HG02840 (cell line): ENCODE data around the gene TTC6.

ENCODE experiments used
- ATAC-seq: cut with Tn5 transposase; IDR thresholded peaks from one replicate; pipeline ENCODE4 v1.9.1; 2021; ENCODE audit warnings: mild to moderate bottlenecking, moderate library complexity, moderate number of reproducible peaks; ENCODE audit not compliant: unreplicated experiment, low FRiP score

TTC6 gene

DNA sequence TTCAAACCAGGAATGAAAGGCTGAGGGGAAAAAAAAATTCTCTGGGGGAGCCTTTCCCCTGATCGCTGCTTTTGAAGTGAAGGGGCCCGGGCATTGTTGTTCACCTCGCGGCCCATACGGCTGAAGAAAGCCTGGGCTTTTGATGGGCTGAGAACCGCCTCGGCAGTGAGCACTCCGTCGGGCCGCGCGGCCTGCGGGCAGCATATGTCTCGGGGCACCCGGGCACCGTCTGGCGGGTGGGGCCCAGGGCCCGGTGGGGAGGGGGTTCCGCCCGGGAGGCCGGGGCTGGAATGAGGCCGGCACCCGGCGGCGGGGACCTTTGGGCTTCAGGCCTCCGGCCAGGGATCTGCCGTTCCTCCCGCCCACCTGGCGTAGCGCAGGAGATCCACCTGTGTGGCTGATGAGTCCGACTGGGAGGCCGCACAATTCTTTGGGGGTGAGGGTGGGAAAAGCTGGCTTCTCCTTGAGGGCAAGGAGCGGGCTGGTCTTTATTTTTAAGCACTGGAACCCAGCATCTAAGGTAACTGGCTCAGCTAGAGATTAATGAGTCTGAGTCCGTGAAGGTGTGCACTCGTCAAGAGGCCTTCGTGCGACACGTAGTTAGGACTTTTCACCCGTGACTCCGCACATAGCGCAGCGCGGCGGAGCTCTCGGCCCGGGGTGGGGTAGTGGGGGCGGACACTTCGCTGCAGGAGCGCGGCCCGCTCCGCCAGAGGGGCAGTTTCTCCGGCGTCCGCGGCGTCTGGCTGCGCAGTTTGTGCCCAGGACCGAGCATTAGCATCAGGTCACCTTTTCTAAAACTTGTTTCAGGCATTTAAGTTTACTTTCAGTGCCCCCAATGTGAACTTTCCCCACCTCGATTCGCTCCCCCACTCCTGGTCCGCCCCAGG lies 11.0 kb upstream of the TTC6 start:
- ATAC-seq = no peak

DNA sequence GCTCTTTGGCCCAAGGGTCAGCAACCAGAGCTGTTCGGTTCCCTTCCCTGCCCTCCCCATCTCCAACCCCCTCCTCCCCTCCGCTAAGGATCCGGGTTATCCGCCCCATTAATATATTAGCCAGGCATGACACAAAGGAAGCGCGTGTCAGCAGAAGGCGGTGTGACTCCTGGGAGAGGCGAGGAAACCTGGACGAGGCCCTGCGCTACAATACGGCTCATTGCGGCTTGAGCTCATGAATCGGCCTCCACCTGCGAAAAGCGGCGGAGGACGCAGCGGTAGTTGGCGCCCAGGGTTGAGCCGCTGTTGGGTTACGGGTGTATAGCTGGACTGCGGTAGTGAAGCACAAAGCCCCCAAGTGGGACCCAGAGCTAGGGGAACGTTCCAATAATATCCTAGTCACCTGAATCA lies 10.3 kb upstream of the TTC6 start:
- ATAC-seq = no peak

GRCh38 chr14:37585971-37586796 lies 9.2 kb upstream of the TTC6 start:
- no peak for ATAC-seq

- ATAC-seq = no peak
Measured at GRCh38 chr14:37586797-37587130, 8.7 kb upstream of the TTC6 start.

DNA sequence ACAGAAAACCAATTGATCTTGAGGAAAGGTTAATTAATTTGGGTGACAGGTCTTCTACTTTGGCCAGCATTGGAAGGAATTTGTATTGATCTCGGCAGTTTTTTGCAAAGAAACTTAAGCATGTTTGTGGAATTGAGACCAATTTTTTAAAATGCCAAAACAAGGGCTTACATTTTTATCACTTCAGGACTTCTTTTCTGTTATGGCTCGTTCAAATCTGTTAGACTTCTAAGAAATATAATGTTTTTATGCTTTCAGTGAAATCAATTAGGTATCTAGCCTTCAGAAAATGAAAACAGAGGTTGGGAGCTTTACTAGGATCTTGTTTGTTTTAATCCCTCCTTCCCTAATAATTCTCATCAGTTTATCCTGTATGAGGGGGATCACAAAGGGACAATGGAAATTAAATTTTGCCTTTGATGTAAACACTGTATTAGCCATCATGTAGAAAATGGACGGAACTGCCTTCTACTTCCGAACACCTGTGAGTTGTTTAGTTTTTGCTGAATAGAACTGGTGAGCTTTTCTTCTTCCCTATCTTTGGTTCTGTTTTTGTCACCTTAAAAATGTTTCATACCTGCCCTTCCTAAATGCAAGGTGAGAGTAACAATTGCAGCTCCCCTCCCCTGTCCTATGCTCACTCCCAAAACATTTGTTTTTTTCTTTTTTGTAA lies 8.2 kb upstream of the TTC6 start:
- no peak for ATAC-seq

DNA sequence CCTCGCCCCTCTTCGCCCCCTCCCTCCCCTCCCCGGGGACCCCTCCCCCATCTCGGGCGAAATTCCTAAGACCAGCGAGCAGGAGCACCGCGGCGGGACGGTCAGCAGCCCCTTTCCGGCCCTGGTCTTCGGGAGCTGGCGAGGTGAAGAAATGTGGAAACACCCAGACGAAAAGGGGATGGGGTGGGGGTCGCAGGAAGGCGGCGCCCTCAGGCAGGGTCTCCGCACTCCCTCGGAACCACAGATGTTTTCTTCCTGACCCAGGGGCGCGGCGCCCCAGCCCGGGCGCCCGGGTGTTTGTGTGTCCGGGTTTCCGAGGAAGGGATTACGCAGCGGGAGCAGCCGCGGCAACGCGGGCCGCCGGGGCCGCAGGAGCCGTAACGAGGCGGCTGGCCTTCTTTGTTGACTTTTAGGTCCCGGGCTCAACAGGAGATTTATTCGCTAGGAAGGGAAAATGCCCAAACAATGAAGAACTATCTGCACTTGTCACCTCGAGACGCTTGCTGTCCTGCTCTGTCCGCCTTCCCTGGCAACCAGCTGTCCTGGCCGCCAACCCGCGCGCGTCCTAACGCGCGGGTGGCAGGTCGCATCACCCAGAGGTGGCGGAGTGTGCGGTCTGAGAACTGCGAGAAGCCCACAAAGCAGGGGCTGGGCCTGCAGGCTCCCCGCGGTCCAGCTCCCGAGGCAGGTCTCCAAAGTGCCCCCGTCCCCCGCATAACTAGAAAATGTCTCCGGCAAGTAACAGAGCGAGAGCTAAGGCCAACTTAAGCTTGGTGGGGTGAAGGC lies 7.4 kb upstream of the TTC6 start:
- no peak for ATAC-seq

DNA sequence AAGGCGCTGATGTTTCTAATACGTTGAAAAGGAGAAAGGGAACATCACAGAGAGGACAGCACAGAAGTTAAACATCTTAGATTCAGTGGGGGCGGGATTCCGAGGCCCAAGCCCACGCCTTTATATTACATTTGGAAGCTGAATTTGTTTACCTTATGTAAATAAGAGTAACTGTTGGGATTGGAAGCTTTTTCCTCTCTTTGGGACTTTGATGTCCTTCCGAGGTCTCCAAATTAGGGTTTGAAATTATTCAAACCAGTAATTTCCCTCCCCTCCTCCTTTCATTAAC lies 6.8 kb upstream of the TTC6 start:
- no peak for ATAC-seq

GRCh38 chr14:37588956-37589714 lies 6.3 kb upstream of the TTC6 start:
- ATAC-seq = no peak

- no peak for ATAC-seq
Measured at GRCh38 chr14:37589715-37590427, 5.6 kb upstream of the TTC6 start.

GRCh38 chr14:37590428-37591139 lies 4.8 kb upstream of the TTC6 start:
- ATAC-seq = no peak

DNA sequence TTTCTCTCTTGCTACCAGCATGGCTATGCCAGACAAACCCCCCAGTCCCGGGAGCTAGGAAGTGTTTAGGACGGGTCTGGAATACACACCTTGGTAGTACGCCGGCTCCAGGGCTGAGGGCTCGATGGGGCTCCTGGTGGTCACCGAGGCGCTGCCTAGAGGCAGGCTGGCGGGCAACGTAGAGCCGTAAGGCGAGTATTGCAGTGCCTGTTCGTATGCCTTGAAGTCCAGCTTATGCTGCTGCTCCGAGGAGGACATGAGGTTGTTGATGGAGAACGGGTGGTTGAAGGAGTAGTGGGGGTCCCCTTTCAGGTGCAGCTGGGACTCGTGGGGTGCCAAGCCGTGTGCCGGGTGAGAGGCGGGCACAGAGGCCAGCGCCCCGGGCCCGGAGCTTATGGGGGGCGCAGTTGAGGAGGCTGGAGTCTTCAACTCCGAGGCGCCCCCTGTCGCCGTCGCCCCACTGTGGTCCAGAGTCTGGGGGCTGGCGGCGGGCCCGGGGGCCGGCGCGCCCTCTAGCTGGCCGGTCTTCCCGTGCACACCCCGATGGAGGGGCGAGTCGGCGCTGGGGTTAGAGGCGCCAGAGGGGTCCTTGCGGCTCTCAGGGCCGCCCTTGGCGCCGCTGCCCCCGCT lies 4.0 kb upstream of the TTC6 start:
- no peak for ATAC-seq

DNA sequence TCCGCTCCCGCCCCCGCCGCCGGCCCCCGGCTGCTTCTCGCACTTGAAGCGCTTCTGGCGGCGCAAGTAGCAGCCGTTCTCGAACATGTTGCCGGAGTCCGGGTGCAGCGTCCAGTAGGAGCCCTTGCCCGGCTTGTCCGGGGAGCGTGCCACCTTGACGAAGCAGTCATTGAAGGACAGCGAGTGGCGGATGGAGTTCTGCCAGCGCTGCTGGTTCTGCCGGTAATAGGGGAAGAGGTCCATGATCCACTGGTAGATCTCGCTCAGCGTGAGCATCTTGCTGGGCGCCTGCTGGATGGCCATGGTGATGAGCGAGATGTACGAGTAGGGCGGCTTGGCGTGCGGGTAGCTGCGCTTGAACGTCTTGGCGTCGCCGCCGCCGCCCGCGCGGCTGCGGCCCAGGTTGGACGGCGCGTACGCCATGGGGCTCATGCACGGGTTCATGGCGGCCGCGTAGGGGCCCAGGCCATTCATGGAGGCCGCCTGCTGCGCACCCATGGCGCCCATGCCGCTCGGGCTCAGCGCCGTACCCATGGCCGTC lies 3.4 kb upstream of the TTC6 start:
- no peak for ATAC-seq

DNA sequence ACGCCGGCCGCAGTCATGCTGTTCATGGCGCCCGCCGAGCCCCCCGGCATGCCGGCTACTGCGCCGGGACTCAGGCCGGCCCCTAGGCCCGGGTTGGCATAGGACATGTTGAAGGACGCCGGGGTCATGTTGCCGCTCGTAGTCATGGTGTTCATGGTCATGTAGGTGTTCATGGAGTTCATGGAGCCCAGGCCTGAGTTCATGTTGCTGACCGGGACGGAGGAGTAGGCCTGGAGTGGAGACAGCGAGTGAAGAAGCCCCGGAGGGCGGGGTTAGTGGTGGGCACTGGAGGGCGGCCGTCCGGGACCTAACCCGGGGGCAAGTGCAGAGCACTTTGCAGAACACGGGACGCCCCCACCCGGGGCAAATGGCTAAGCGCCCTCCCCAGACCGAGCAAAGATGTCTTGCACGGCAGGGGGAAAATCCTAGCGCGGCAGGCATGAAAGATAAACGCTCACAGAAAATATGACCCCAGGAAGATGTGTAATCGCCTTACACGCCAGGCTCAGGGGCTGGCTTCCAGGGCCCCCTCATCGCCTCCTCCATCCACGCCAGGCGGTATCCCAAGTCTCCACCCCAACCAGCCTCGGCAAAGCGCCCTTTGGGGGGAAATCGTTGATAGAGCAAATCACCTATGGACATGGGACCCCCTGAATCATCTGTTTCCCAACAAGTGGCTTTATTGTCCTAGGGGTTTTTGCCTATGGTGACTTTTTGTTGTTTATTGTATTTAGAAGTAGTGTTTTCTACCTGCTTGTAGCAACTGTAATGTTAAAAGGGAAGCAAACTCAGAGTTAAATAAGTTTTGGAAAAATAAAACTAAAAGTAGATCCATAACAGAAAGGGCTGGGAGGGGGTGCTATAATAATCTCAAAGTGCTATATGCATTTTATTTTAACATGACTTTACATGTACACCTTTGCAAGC lies 2.7 kb upstream of the TTC6 start:
- ATAC-seq = no peak

- no peak for ATAC-seq
Measured at GRCh38 chr14:37593511-37594237, 1.8 kb upstream of the TTC6 start.

DNA sequence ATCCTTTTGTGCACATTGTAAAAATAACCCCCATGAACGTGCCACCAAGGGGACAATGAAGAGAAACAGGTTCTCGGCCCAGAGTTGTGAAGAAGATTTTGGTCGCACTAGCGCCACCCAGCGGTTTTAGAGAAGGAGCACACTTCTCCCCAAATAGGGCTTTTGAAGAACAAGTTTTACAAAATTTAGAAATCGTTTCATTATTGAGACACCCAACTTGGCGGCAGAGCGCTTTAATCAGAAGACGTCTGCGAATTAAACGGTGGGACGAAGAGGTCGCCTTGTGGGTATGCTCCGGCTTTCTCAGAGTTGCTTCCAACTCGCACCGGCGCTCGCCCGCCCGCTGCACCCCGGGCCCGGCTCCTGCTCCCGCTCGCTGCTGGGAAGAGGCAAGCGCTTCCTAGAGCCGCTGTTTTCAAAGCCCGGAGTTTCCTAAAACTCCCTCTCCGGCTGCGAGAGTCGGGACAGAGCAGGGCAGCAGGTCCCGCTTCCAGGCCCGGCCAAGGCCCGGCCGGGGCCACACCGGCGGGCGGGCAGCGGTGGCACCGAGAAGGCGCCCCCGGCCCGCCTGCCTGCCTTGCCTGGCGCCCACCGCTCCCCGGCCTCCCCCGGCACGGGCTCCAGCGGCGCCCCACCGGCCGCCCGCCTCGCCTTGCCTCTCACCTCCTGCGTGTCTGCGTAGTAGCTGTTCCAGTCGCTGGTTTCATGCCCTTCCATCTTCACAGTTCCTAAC lies 1.0 kb upstream of the TTC6 start:
- ATAC-seq = no peak
